CD14-positive monocyte (primary cell): ENCODE measurements around the gene OSBPL2. TPM values are rescaled to one million over a fixed set of nuclear protein-coding genes. Genes with fewer than 3 reads are reported as not detected.
A peak's percentile ranks its signal among the peaks of the same experiment; 100 is the strongest.

Experiments used
- DNase-seq, 3 donors: peaks; one replicate each; pipeline ENCODE4 v3.0.0-alpha.2; 2011 to 2022
- H2AFZ ChIP-seq: 2 replicates; pipeline ENCODE4 v1.6.0; 2012; ENCODE audit warnings: mild to moderate bottlenecking, low read depth, low read length, inconsistent platforms; ENCODE audit not compliant: insufficient read depth, poor library complexity, severe bottlenecking
- H3K27ac ChIP-seq, 2 donors: 1 replicate in 1 of 2; 2 replicates in 1 of 2; pipeline ENCODE4 v1.5.1; 2012 to 2013; ENCODE audit warnings: low read length in 2 of 2, control low read depth in 1 of 2, inconsistent platforms in 1 of 2, low read depth in 1 of 2, mild to moderate bottlenecking in 1 of 2
- H3K27me3 ChIP-seq, 2 donors: one replicate each; pipeline versions ENCODE4 v1.6.0 to v1.6.1; 2011 to 2013; ENCODE audit warnings: low read length in 2 of 2; ENCODE audit not compliant: control insufficient read depth in 2 of 2, insufficient read depth in 2 of 2
- H3K36me3 ChIP-seq, 2 donors: replicated peaks in 1 of 2; 1 replicate in 1 of 2; 2 replicates in 1 of 2; pipeline versions ENCODE4 v1.5.1 to v1.6.1; 2012 to 2013; ENCODE audit warnings: low read length in 2 of 2, control low read depth in 1 of 2, inconsistent platforms in 1 of 2, mild to moderate bottlenecking in 1 of 2; ENCODE audit not compliant: insufficient read depth in 2 of 2, control insufficient read depth in 1 of 2
- H3K4me1 ChIP-seq, 2 donors: 1 replicate in 1 of 2; 2 replicates in 1 of 2; pipeline versions ENCODE4 v1.5.1 to v1.6.1; 2012 to 2013; ENCODE audit warnings: low read length in 2 of 2, control low read depth in 1 of 2, inconsistent platforms in 1 of 2, mild to moderate bottlenecking in 1 of 2, moderate library complexity in 1 of 2; ENCODE audit not compliant: insufficient read depth in 2 of 2, control insufficient read depth in 1 of 2
- H3K4me2 ChIP-seq: replicated peaks from 2 replicates; pipeline ENCODE3; 2012; ENCODE audit warnings: low read length, moderate library complexity, mild to moderate bottlenecking; ENCODE audit not compliant: poor library complexity, severe bottlenecking; ENCODE audit errors: extremely low read depth
- H3K4me3 ChIP-seq, 3 experiments: fragments of 200-600 bp in 1 of 3; sonication (generic) in 1 of 3; replicated peaks in 1 of 3; 1 replicate in 2 of 3; 2 replicates in 1 of 3; pipeline ENCODE4 v1.5.1; 2011 to 2013; ENCODE audit warnings: low read length in 3 of 3, mild to moderate bottlenecking in 3 of 3, control low read depth in 2 of 3, low read depth in 2 of 3, inconsistent platforms in 1 of 3, moderate library complexity in 1 of 3
- H3K79me2 ChIP-seq: 2 replicates; pipeline ENCODE4 v1.6.0; 2012; ENCODE audit warnings: mild to moderate bottlenecking, control low read depth, inconsistent platforms, low read length, moderate library complexity; ENCODE audit not compliant: insufficient read depth
- H3K9ac ChIP-seq: 2 replicates; pipeline ENCODE4 v1.6.0; 2017; ENCODE audit warnings: low read length, mild to moderate bottlenecking; ENCODE audit not compliant: insufficient read depth, poor library complexity, severe bottlenecking
- H3K9me3 ChIP-seq, 2 donors: replicated peaks in 1 of 2; 1 replicate in 1 of 2; 2 replicates in 1 of 2; pipeline versions ENCODE4 v1.5.1 to v1.6.1; 2012 to 2013; ENCODE audit warnings: low read length in 2 of 2, control low read depth in 1 of 2; ENCODE audit not compliant: control insufficient read depth in 1 of 2, insufficient read depth in 1 of 2
- H4K20me1 ChIP-seq: 2 replicates; pipeline ENCODE4 v1.6.0; 2012; ENCODE audit warnings: mild to moderate bottlenecking, low read length, control low read depth, moderate library complexity; ENCODE audit not compliant: insufficient read depth
- H3K27ac Mint-ChIP-seq, 7 donors: one replicate each; pipeline ENCODE4 v1.8.0; 2020; ENCODE audit warnings: mild to moderate bottlenecking in 7 of 7, mixed read lengths in 7 of 7, moderate library complexity in 6 of 7, inconsistent platforms in 2 of 7
- H3K27me3 Mint-ChIP-seq, 3 donors: one replicate each; pipeline ENCODE4 v1.8.0; 2021 to 2022; ENCODE audit warnings: low read depth in 3 of 3, mild to moderate bottlenecking in 3 of 3, mixed read lengths in 3 of 3, moderate library complexity in 3 of 3, inconsistent platforms in 1 of 3
- H3K36me3 Mint-ChIP-seq, 2 donors: one replicate each; pipeline ENCODE4 v1.8.0; 2020; ENCODE audit warnings: mixed read lengths in 2 of 2, inconsistent platforms in 1 of 2, mild to moderate bottlenecking in 1 of 2
- H3K4me1 Mint-ChIP-seq: one replicate; pipeline ENCODE4 v1.8.0; 2020; ENCODE audit warnings: mild to moderate bottlenecking, mixed read lengths
- H3K4me3 Mint-ChIP-seq, 2 donors: one replicate each; pipeline ENCODE4 v1.8.0; 2020; ENCODE audit warnings: mild to moderate bottlenecking in 2 of 2, mixed read lengths in 2 of 2, moderate library complexity in 1 of 2
- H3K9me3 Mint-ChIP-seq, 7 donors: one replicate each; pipeline ENCODE4 v1.8.0; 2020 to 2022; ENCODE audit warnings: mixed read lengths in 7 of 7, mild to moderate bottlenecking in 6 of 7, moderate library complexity in 6 of 7, inconsistent platforms in 2 of 7
- CTCF ChIP-seq: fragments of 200-600 bp; IDR thresholded peaks from one replicate; pipeline ENCODE4 v1.8.0; 2022; ENCODE audit warnings: antibody characterized with exemption, mild to moderate bottlenecking
- WGBS: methylation state at CpG from one replicate; pipeline ENCODE4 v1.1.5; 2013; ENCODE audit warnings: missing lambda C conversion rate; ENCODE audit not compliant: insufficient coverage; 5-methylcytosine and 5-hydroxymethylcytosine counted together
- intact Hi-C, 2 donors: fragments of 100-400 bp; cut with micrococcal nuclease; formaldehyde crosslinking; loops; one replicate each; pipeline versions ENCODE4 v1.15.0 to v1.15.1; 2023
- polyA plus RNA-seq, 3 donors: library from polyadenylated mRNA; depleted of rRNA in 1 of 3; unstranded in 2 of 3; stranded (reverse) in 1 of 3; fragments of 300-500 nt in 2 of 3; fragments of >200 nt in 1 of 3; fragmentation: Illumina TruSeq in 2 of 3; gene quantifications; 1 replicate in 2 of 3; 2 replicates in 1 of 3; pipeline ENCODE4 v1.2.3, GENCODE V29; 2012 to 2021

The OSBPL2 gene
- polyA plus RNA-seq, 3 donors, result 12.9 to 29.1 (median 17.9) TPM

- intact Hi-C loops, result no loop called here
- H3K4me3 ChIP-seq, result no peak overlapping the region
- no peaks in the 10 kb centered on the region for H3K36me3 ChIP-seq
- H3K4me1 Mint-ChIP-seq, result no peaks in the 10 kb centered on the region
- peak overlapping the region in 1 of 7 donors; percentile 53 for H3K27ac Mint-ChIP-seq
- no peak for TF ChIP-seq CTCF
- 92% methylated on average over 36 of the region's 40 CpGs for WGBS
- H3K9me3 ChIP-seq, result peaks cover 0 to 5% of the 10 kb centered on the region in 2 donors
- no peak overlapping the region for H3K27ac ChIP-seq
- peaks cover 0 to 2% (median 2%) of the 10 kb centered on the region in 3 donors for H3K27me3 Mint-ChIP-seq
- DNase-seq, result no peak
- no peak overlapping the region for H2AFZ ChIP-seq
- H3K9ac ChIP-seq, result no peak overlapping the region
- H3K36me3 Mint-ChIP-seq, result no peaks in the 10 kb centered on the region
- H3K27me3 ChIP-seq, result no peaks in the 10 kb centered on the region
- H3K4me1 ChIP-seq, result no peaks in the 10 kb centered on the region
- H3K4me2 ChIP-seq, result no peak overlapping the region
- peaks cover 0 to 5% (median 0%) of the 10 kb centered on the region in 7 donors for H3K9me3 Mint-ChIP-seq
- H3K4me3 Mint-ChIP-seq, result no peak overlapping the region
- no peaks in the 10 kb centered on the region for H3K79me2 ChIP-seq
- H4K20me1 ChIP-seq, result no peaks in the 10 kb centered on the region
Measured at GRCh38 chr20:62316331-62317166, 78.2 kb downstream of the OSBPL2 start.

DNA sequence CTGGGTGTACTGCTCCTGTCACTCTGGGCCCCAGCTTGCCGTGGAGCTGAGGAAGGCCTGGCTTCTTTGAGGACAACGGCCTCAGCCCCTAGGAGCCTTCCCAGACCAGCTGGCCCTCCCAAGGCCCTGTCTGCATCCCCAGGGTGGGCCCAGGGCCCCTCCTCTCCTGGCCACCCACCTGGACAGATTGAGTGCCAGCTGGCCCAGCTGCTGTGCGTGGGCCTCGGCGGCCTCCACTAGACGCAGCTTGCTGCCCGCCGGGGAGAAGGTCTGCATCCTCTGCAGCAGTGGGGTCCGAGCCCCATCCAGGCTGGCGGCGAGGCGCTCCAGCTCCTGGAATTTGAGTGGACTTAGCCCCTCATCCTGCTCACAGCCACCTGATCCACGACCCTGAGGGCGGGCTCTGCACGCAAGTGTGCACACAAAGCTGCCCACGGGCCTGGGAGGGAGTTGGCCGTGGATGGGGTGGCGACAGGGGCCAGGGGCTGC lies 78.9 kb downstream of the OSBPL2 start:
- WGBS, result 89% methylated on average over 13 of the region's 18 CpGs

More for the DNA sequence above, 78.9 kb downstream of the OSBPL2 start:
- Histone ChIP-seq H3K4me3 (no peak overlapping the region), H3K4me2 (no peak overlapping the region), H4K20me1 (no peaks in the 10 kb centered on the region), H3K9ac (no peak overlapping the region), H3K27ac (no peak overlapping the region), H3K27me3 (no peaks in the 10 kb centered on the region), H2AFZ (no peak overlapping the region), H3K9me3 (peaks cover 0 to 5% of the 10 kb centered on the region in 2 donors), H3K36me3 (no peaks in the 10 kb centered on the region), H3K79me2 (no peaks in the 10 kb centered on the region), H3K4me1 (no peaks in the 10 kb centered on the region)
- Mint-ChIP-seq H3K9me3 (peaks cover 0 to 5% (median 0%) of the 10 kb centered on the region in 7 donors), H3K27me3 (peaks cover 0 to 2% (median 2%) of the 10 kb centered on the region in 3 donors), H3K27ac (no peak overlapping the region), H3K4me3 (no peak overlapping the region), H3K4me1 (no peaks in the 10 kb centered on the region), H3K36me3 (no peaks in the 10 kb centered on the region)
- TF ChIP-seq CTCF, result no peak
- no peak for DNase-seq
- intact Hi-C loops, result no loop called here
